Measurements from ENCODE around the gene ATAD2B. TPM values are rescaled to one million over a fixed set of nuclear protein-coding genes. Genes with fewer than 3 reads are reported as not detected.

Gene ATAD2B
- total and polyA plus RNA-seq, 2 of the 8 experiments (the other 6 are each of a cell fraction or from before 2014, with no cell fraction given) = 3.4 to 16.1 TPM

DNA sequence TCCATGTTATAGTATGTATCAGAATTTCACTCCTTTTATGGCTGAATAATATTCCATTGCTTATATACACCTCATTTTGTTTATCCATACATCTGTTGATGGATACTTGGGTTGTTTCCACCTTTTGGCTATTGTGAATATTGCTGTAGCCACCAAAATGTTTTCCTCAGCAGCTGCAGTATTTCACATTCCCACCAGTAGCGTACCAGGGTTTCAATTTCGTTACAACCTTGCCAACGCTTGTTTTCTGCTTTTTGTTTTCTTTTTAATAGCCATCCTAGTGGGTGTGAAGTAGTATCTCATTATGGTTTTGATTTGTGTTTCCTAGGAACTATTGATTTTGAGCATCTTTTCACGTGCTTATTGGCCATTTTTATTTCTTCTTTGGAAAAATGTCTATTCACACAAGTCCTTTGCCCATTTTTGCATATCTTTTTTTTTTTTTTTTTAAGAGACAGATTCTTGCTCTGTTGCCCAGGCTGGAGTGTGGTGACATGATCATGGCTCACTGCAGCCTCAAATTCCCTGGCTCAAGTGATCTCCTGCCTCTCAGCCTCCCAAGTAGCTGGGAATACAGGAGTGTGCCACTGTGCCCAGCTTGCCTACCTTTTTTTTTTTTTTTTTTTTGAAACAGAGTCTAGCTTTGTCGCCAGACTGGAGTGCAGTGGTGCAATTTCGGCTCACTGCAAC is 27.5 kb upstream of the ATAD2B start:
- Histone ChIP-seq H3K18ac (ENCODE audit: extremely low read depth, low read length) (no peak overlapping the region), H2AK5ac (ENCODE audit: low read depth, low read length) (no peak overlapping the region)
- no peak for FAIRE-seq
- TF ChIP-seq ZNF274 (IDR thresholded peaks at IDR 0.05; ENCODE audit: borderline replicate concordance, extremely low read depth, low read length) (no peak), RFX5 (IDR thresholded peaks at IDR 0.05; ENCODE audit: borderline replicate concordance, low read depth, low read length) (no peak), CEBPB (IDR thresholded peaks at IDR 0.05; ENCODE audit: low read depth, low read length) (no peak), FOSL1 (IDR thresholded peaks at IDR 0.05; ENCODE audit: insufficient read depth, low read depth, low read length) (no peak), CBX8 (IDR thresholded peaks at IDR 0.05; ENCODE audit: borderline replicate concordance, low read depth, low read length) (no peak), PHF8 (conservative IDR thresholded peaks at IDR 0.05; ENCODE audit: low read depth, low read length) (no peak), RBBP5 (IDR thresholded peaks at IDR 0.05; ENCODE audit: borderline replicate concordance, low read depth, low read length) (no peak)

More for the DNA sequence above, 27.5 kb upstream of the ATAD2B start:
- Histone ChIP-seq H2AFZ (ENCODE audit: low read length) (no peak overlapping the region), H2BK15ac (ENCODE audit: low read length) (no peak overlapping the region), H3K36me3 (ENCODE audit: control insufficient read depth in 2 of 4, insufficient read depth in 4 of 4, low read length in 3 of 4) (no peaks in the 10 kb centered on the region), H4K91ac (replicated peaks; ENCODE audit: insufficient read length, low read length) (no peak overlapping the region), H3K9me3 (ENCODE audit: insufficient read depth in 2 of 2, low read depth in 1 of 2, low read length in 1 of 2) (no peaks in the 10 kb centered on the region), H3K4me2 (ENCODE audit: insufficient read depth in 1 of 2, low read depth in 2 of 2, low read length in 2 of 2) (no peak overlapping the region), H3K79me2 (ENCODE audit: control insufficient read depth in 1 of 2, insufficient read depth in 2 of 2, low read length in 2 of 2) (peaks cover 0 to 23% of the 10 kb centered on the region in 2 experiments; a peak in 2 of 4 replicates), H4K20me1 (replicated peaks in 1 of 2; ENCODE audit: control insufficient read depth in 1 of 2, insufficient read depth in 2 of 2, low read length in 2 of 2) (no peaks in the 10 kb centered on the region), H3K23ac (ENCODE audit: insufficient read length) (no peak overlapping the region), H3K4me3 (ENCODE audit: extremely low read depth in 1 of 4, insufficient read depth in 2 of 4, low read depth in 3 of 4, low read length in 4 of 4) (no peak overlapping the region), H4K5ac (ENCODE audit: insufficient read length, low read depth, low read length) (no peak overlapping the region), H3K4me1 (replicated peaks in 1 of 4; ENCODE audit: control insufficient read depth in 3 of 4, insufficient read depth in 4 of 4, low read length in 3 of 4) (no peaks in the 10 kb centered on the region), H2BK12ac (ENCODE audit: low read depth, low read length) (no peak overlapping the region), H2BK5ac (ENCODE audit: low read depth, low read length) (no peak overlapping the region), H3K4ac (replicated peaks; ENCODE audit: insufficient read length, low read depth, low read length) (no peak overlapping the region), H2BK120ac (replicated peaks; ENCODE audit: low read depth, low read length) (no peak overlapping the region), H3K23me2 (ENCODE audit: low read depth, low read length) (no peaks in the 10 kb centered on the region), H3K79me1 (ENCODE audit: low read depth, low read length) (peaks cover 2% of the 10 kb centered on the region), H3K14ac (ENCODE audit: insufficient read length) (no peak overlapping the region), H3K9ac (replicated peaks in 1 of 4; ENCODE audit: extremely low read depth in 1 of 4, low read depth in 3 of 4, low read length in 3 of 4) (no peak overlapping the region), H3K27ac (ENCODE audit: low read depth, low read length) (no peak overlapping the region), H4K8ac (ENCODE audit: extremely low read depth, insufficient read depth, low read length) (no peak overlapping the region), H3K27me3 (replicated peaks in 1 of 4; ENCODE audit: control insufficient read depth in 3 of 4, extremely low read depth in 1 of 4, insufficient read depth in 3 of 4, low read length in 3 of 4) (no peaks in the 10 kb centered on the region), H3K56ac (replicated peaks; ENCODE audit: insufficient read length, low read depth, low read length) (no peak overlapping the region), H2BK20ac (ENCODE audit: low read length) (no peak overlapping the region)
- 83% methylated on average over 6 of the region's 6 CpGs; no CpG with 5 or more reads in 1 of the 2 experiments for WGBS, 2 experiments (ENCODE audit: extremely low coverage in 1 of 2, insufficient coverage in 1 of 2, insufficient read length in 1 of 2, insufficient replicate concordance in 2 of 2, low coverage in 1 of 2, low lambda C conversion rate in 2 of 2, missing lambda C conversion rate in 1 of 2)
- POLR2A ChIA-PET (ENCODE audit: partially characterized antibody) = interaction anchor here (0.6 to 1.2 kb wide), 2 partner anchors 15 to 420 kb away, joined by 3 read pairs; no protein-coding TSS in a partner anchor
- no peak for DNase-seq (ENCODE audit: low read depth in 1 of 2, low spot score in 2 of 2)
- CTCF ChIA-PET (ENCODE audit: partially characterized antibody) = interaction anchor here (0.6 kb wide), 1 partner anchor 8 kb away, joined by 3 read pairs; no protein-coding TSS in a partner anchor

Data from H1 (cell line).